Gastroesophageal sphincter (tissue), 4 donors: ENCODE measurements around the gene ARSJ. TPM values are rescaled to one million over a fixed set of nuclear protein-coding genes. Genes with fewer than 3 reads are reported as not detected.

Experiments
- ATAC-seq: fragments of 150-250 bp; one replicate; pipeline ENCODE4 v1.9.1; 2016; ENCODE audit warnings: mild to moderate bottlenecking, moderate library complexity
- H3K27ac ChIP-seq, 4 donors: fragments of 200-600 bp; sonication (generic) in 3 of 4; 1 replicate in 3 of 4; 2 replicates in 1 of 4; pipeline ENCODE4 v1.5.1; 2016 to 2019
- H3K27me3 ChIP-seq: fragments of 200-600 bp; sonication (generic); one replicate; pipeline ENCODE4 v1.5.1; 2019
- H3K36me3 ChIP-seq, 2 donors: fragments of 200-600 bp; sonication (generic); one replicate each; pipeline ENCODE4 v1.5.1; 2019; ENCODE audit warnings: control low read depth in 1 of 2
- H3K4me1 ChIP-seq, 3 donors: fragments of 200-600 bp; sonication (generic); 1 replicate in 2 of 3; 2 replicates in 1 of 3; pipeline ENCODE4 v1.5.1; 2016 to 2019; ENCODE audit warnings: control low read depth in 2 of 3
- H3K4me3 ChIP-seq, 2 donors: fragments of 200-600 bp; sonication (generic); one replicate each; pipeline ENCODE4 v1.5.1; 2019; ENCODE audit warnings: mild to moderate bottlenecking in 1 of 2, moderate library complexity in 1 of 2
- H3K9me3 ChIP-seq, 3 donors: fragments of 200-600 bp; sonication (generic); one replicate each; pipeline ENCODE4 v1.5.1; 2017 to 2019; ENCODE audit warnings: control low read depth in 2 of 3
- EP300 ChIP-seq: sonication (generic); formaldehyde crosslinking; IDR thresholded peaks from one replicate; pipeline ENCODE4 v1.6.1; 2017; ENCODE audit warnings: antibody characterized with exemption, mild to moderate bottlenecking
- POLR2A ChIP-seq, 2 donors: fragments of 450-650 bp; IDR thresholded peaks; one replicate each; pipeline ENCODE4 v1.6.1; 2017; ENCODE audit warnings: antibody characterized with exemption in 2 of 2, mild to moderate bottlenecking in 2 of 2, moderate library complexity in 1 of 2
- POLR2AphosphoS5 ChIP-seq: sonication (generic); formaldehyde crosslinking; IDR thresholded peaks from one replicate; pipeline ENCODE4 v1.6.1; 2017; ENCODE audit warnings: antibody characterized with exemption
- WGBS, 2 donors: methylation state at CpG; one replicate each; pipeline ENCODE4 v1.1.5; 2018; ENCODE audit warnings: low coverage in 1 of 2; 5-methylcytosine and 5-hydroxymethylcytosine counted together
- total RNA-seq, 4 donors: library from RNA; depleted of rRNA; stranded (reverse); fragments of >200 nt; gene quantifications; one replicate each; pipeline ENCODE4 v1.1.0, GENCODE V29; 2016
- TF ChIP-seq, protein P1 (sequence below), 4 experiments: fragments of 200-600 bp in 2 of 4; fragments of 450-650 bp in 2 of 4; sonication (generic) in 1 of 4; IDR thresholded peaks; one replicate each; pipeline ENCODE4 v1.5.1; 2017 to 2019; ENCODE audit warnings: antibody characterized with exemption in 4 of 4, mild to moderate bottlenecking in 2 of 4, moderate library complexity in 2 of 4

ARSJ gene
- total RNA-seq, 4 donors from 2014 or later, result 15.7 to 28.2 (median 22.8) TPM

DNA sequence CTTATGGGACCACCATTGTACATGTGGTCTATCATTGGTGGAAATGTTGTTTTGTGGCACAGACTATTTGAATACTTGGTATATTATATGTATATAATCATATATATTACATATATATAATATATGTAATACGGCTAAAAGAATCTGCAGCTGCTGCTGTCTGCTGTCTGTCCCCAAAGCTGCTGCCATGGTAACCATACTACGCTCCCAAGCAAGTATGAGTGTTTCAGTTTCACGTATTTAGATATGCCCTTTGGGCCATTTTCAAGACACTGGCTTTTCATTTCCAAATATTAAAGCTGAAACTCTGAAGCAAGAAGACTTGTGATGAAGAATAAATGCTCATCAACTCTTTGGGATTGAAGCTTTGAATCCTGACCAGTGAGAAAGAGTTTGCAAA is 42.0 kb upstream of the ARSJ start:
- TF ChIP-seq, protein P1, sequence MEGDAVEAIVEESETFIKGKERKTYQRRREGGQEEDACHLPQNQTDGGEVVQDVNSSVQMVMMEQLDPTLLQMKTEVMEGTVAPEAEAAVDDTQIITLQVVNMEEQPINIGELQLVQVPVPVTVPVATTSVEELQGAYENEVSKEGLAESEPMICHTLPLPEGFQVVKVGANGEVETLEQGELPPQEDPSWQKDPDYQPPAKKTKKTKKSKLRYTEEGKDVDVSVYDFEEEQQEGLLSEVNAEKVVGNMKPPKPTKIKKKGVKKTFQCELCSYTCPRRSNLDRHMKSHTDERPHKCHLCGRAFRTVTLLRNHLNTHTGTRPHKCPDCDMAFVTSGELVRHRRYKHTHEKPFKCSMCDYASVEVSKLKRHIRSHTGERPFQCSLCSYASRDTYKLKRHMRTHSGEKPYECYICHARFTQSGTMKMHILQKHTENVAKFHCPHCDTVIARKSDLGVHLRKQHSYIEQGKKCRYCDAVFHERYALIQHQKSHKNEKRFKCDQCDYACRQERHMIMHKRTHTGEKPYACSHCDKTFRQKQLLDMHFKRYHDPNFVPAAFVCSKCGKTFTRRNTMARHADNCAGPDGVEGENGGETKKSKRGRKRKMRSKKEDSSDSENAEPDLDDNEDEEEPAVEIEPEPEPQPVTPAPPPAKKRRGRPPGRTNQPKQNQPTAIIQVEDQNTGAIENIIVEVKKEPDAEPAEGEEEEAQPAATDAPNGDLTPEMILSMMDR (IDR thresholded peaks at IDR 0.05), result no peak
- TF ChIP-seq POLR2AphosphoS5, result no peak
- TF ChIP-seq POLR2A (IDR thresholded peaks at IDR 0.05), result no peak
- TF ChIP-seq EP300, result no peak
- WGBS, 2 donors, result 82 to 92% methylated on average over 3 of the region's 3 CpGs
- Histone ChIP-seq H3K9me3 (no peaks in the 10 kb centered on the region), H3K27me3 (no peaks in the 10 kb centered on the region), H3K4me3 (no peak overlapping the region), H3K4me1 (no peaks in the 10 kb centered on the region), H3K27ac (no peak overlapping the region), H3K36me3 (no peaks in the 10 kb centered on the region)
- no peak for ATAC-seq

DNA sequence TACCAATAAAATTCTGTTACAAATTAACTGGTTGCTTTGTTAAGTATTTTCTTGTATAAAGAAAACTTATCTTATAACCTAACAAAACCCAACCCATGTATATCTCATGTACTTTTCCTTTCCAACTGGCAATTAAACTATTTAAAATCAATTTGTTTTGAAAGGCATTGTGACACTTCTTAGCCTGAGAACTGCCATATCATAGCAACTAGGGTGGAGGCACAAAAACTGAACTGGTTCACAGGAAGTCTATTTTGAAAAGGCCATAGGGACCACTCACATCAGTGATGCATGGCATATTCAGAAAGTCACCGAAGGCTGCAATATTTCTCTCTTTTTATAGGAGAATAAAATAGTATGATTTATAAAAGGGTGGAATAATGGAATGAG is 40.5 kb upstream of the ARSJ start:
- Histone ChIP-seq H3K4me1 (no peaks in the 10 kb centered on the region), H3K9me3 (no peaks in the 10 kb centered on the region)
- ATAC-seq, result no peak

DNA sequence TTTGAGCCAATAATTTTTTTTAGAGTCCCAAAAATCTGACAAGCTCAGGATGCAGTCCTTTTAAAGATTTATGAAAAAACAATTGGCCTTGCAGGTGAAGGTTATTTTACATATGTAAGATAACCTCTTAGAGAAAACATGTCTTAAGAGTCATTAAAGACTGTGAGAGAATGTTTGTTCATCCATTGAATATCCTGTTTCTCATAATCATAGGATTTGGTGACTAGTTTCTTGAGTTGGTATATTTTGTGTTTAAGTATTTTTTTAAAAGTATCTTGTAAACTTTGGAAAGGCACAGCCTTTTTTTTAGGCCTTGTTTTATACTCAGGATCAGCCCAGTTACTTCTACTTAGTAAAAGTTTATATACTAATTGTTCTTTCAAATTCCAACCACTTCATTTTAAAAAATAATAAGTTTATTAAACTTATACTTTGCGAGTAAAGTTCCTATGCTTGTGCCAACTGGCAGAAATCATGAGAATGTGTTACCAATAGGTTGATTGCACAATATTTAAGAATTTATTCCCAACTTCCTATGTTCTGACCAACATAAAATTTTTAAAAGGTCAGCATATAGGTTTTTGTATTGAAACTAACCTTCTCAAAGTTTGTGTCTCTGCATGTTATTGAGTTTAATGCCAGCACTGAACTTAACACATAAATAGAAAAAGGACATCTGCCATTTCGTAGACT is 40.0 kb upstream of the ARSJ start:
- Histone ChIP-seq H3K4me3 (no peak overlapping the region), H3K36me3 (no peaks in the 10 kb centered on the region), H3K27ac (no peak overlapping the region), H3K27me3 (no peaks in the 10 kb centered on the region), H3K9me3 (no peaks in the 10 kb centered on the region), H3K4me1 (no peaks in the 10 kb centered on the region)
- ATAC-seq, result no peak
- 41 to 50% methylated on average over 2 of the region's 2 CpGs for WGBS, 2 donors
- TF ChIP-seq POLR2A (IDR thresholded peaks at IDR 0.05) (no peak), EP300 (no peak), POLR2AphosphoS5 (no peak)
- TF ChIP-seq, protein P1 (IDR thresholded peaks at IDR 0.05), result no peak

More for the DNA sequence above, 40.5 kb upstream of the ARSJ start:
- Histone ChIP-seq H3K27ac (no peak overlapping the region), H3K4me3 (no peak overlapping the region), H3K27me3 (no peaks in the 10 kb centered on the region), H3K36me3 (no peaks in the 10 kb centered on the region)
- TF ChIP-seq, protein P1 (IDR thresholded peaks at IDR 0.05), result no peak
- TF ChIP-seq POLR2A (IDR thresholded peaks at IDR 0.05) (no peak), POLR2AphosphoS5 (no peak), EP300 (no peak)
- 76 to 100% methylated on average over 1 of the region's 1 CpG for WGBS, 2 donors

DNA sequence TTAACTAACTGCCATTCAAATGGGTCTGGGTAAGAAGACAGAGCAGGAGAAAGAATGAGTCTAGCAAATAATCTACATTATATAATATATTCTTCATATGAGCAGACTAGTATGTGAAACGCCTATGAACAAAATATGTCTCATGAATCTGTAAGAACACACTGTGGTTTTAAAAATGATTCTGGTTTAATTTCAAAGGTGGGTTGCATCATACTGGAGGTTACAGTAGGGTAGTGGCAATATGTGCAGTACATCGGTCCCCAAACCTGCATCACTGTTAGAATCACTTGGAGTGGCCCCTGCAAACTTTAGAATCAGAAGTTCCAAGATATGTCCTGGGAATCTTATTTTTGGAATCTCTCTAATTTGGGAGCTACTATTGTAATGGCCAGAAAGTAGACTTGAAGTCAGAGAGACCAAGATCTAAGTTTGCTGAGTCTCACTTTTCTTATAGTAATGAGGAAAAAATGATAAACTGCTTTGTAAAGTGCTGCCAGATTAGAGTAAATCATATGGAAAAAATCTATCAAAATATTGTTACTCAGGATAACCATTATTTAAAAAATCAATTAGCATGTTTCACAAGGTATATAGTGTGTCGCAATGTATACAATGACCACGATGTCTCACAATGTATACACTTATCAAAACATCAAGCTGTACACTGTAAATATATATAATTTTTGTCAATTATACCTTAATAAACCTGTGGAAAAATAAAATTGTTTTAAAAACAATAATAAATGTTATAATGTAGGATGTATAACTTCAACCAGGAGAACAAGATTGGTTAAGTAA is 37.9 kb upstream of the ARSJ start:
- H3K9me3 ChIP-seq, result no peaks in the 10 kb centered on the region
- no peak for ATAC-seq
- no peak overlapping the region for H3K27ac ChIP-seq
- WGBS, 2 donors, result 85 to 100% methylated on average over 4 of the region's 4 CpGs
- TF ChIP-seq, protein P1 (IDR thresholded peaks at IDR 0.05), result no peak
- TF ChIP-seq POLR2AphosphoS5 (no peak), POLR2A (IDR thresholded peaks at IDR 0.05) (no peak), EP300 (no peak)
- H3K4me3 ChIP-seq, result no peak overlapping the region
- H3K4me1 ChIP-seq, result no peaks in the 10 kb centered on the region
- no peaks in the 10 kb centered on the region for H3K36me3 ChIP-seq
- no peaks in the 10 kb centered on the region for H3K27me3 ChIP-seq
